Esophagus squamous epithelium (tissue), 4 donors: ENCODE data around the gene OPN5.

Experiments
- POLR2A ChIP-seq, 4 donors: fragments of 450-650 bp; IDR thresholded peaks; one replicate each; pipeline ENCODE4 v1.6.1; 2017; ENCODE audit warnings: antibody characterized with exemption in 4 of 4, mild to moderate bottlenecking in 4 of 4, moderate library complexity in 3 of 4
- TF ChIP-seq, protein P1 (sequence below), 6 experiments: fragments of 450-650 bp in 4 of 6; fragments of 200-600 bp in 2 of 6; sonication (generic) in 2 of 6; IDR thresholded peaks; one replicate each; pipeline ENCODE4 v1.5.1; 2016 to 2019; ENCODE audit warnings: antibody characterized with exemption in 6 of 6, mild to moderate bottlenecking in 4 of 6, moderate library complexity in 4 of 6

DNA sequence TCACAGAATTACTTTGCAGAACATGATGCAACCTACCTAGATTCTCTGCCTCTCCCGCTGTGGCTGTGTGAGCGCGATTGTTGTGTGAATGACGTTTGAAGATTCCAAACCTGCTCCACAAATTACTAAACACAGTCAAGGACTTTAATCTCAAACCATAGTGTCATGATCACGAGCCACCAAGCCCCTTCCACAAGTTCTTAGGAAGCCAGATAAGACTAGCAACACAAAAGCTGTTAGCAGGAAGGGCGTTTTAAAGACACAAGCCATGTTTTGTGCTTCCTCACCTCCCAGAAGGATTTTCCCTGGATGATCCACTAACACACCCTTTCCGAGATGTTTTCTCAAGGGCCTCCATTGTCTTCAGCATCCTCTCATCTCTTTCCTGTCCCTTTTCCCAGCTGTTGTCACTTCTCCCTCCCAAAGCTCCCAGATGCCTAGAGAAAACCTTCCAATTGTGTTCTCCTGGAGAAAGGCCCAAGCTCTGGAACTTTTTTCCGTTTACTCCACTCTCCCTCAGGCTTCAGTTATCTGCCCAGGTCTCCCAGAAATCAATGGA is 12.8 kb downstream of the OPN5 start:
- TF ChIP-seq, protein P1, sequence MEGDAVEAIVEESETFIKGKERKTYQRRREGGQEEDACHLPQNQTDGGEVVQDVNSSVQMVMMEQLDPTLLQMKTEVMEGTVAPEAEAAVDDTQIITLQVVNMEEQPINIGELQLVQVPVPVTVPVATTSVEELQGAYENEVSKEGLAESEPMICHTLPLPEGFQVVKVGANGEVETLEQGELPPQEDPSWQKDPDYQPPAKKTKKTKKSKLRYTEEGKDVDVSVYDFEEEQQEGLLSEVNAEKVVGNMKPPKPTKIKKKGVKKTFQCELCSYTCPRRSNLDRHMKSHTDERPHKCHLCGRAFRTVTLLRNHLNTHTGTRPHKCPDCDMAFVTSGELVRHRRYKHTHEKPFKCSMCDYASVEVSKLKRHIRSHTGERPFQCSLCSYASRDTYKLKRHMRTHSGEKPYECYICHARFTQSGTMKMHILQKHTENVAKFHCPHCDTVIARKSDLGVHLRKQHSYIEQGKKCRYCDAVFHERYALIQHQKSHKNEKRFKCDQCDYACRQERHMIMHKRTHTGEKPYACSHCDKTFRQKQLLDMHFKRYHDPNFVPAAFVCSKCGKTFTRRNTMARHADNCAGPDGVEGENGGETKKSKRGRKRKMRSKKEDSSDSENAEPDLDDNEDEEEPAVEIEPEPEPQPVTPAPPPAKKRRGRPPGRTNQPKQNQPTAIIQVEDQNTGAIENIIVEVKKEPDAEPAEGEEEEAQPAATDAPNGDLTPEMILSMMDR (IDR thresholded peaks at IDR 0.05) = no peak
- TF ChIP-seq POLR2A (IDR thresholded peaks at IDR 0.05) = no peak
